Measurements from ENCODE around the gene C6orf132.

C6orf132 gene

DNA sequence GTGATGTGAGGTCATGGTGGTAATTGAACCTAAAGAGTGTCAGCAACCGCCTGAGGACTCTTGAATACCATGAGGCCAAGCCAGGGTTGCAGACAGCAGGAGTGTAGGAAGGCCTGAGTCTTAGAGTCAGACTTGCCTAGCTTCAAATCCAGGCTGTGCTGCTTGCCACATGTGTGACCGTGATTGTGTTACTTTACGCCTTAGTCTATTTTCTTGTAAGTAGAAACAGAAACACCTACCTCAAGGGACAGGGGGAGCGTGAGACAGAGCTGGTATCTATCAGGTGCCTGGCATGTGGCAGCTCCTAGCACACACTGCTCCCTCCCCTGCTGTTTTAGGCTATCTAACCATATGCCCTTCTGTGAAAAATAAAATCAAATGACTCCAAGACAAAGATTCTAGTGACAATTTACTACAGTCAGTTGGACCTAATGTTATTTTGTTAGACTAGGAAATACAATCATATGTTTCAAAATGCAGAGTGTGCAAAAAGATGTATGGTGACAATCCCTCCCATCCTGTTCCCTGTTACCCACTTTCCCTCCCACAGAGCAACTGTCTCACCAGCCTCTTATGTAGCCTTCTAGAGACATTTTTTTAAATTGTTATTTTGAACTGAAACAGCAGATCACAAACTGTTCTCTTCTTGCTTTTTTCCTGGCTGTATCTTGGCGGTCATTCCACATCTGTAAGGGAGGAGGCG is 70.4 kb downstream of the C6orf132 start:
- no peak for DNase-seq

- DNase-seq = no peak
Measured at GRCh38 chr6:42068872-42069522, 73.4 kb downstream of the C6orf132 start.

GRCh38 chr6:42068173-42068572 is 74.2 kb downstream of the C6orf132 start:
- no peak for DNase-seq

DNA sequence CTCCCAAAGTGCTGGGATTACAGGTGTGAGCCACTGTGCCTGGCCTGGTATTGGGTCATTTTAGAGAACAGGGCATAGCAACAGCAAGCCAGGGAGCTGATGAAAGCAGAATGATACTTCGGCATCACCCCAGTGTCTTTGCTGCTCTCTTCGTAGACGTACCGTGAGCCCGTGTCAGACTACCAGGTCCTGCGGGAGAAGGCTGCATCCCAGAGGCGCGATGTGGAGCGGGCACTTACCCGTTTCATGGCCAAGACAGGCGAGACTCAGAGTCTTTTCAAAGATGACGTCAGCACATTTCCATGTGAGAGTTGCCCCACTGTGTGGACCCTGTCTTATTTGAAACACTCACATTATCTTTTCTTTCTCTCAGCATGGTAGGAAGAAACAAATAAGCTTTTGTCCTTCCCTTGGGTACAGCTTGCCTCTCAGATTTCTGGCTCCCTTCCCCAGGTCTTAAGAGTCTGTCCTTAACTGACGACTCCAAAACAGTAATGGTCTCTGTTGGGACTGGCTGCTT is 76.2 kb downstream of the C6orf132 start:
- no peak for DNase-seq

DNA sequence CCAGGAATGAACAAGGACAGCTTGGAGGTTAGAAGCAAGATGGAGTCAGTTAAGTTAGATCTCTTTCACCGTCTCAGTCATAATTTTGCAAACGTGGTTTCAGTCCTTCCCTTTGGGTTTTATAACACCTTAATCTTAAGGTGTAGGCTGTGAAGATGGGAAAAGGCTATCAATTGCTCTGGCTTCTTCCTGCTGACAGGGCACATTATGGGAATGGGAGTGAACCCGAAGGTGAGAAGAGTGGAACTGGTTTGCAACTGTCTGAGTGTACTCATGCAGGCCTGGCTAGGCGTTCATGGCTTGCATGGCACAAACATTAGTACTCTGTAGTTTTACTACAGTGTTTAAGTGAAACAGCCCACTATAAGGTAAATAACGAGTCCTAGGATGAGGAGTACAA is 82.7 kb downstream of the C6orf132 start:
- DNase-seq = no peak

DNA sequence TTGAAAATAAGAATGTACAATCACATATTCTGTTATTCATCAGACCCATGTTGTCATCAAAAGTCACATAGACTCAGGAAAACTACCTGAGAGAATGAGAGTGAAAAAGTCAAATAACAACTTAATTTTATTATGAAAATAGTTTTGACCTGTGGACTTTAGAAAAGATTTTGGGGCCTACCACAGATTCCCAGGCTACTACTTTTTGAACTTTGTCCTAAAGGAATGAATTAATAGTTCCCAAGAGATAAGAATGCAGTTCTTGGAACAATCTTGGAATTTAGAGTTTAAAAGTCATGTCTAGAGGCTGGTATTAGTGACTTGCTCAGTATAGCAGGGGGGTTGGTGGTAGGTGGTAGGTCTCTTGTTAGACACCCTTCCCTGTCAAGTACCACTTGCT is 88.8 kb downstream of the C6orf132 start:
- DNase-seq = no peak

DNA sequence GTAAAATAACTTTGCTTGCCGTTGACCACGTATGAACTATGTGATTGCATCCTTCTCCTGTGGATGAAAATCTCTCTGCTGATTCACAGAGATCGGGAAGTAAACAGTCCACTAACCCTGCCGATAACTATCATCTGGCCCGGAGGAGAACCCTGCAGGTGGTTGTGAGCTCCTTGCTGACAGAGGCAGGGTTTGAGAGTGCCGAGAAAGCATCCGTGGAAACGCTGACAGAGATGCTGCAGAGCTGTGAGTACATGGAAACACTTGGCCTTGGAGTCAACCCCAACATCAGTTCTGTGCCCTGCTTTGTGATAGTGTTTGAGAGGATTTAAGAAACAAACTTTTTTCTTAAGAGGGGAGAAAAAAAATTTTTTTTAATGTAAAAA is 91.2 kb downstream of the C6orf132 start:
- no peak for DNase-seq

Data from CD4-positive, alpha-beta T cell treated with Interleukin-17A for 4 hours (primary cell).